SK-N-SH (cell line): Measurements from ENCODE around the gene RALA.

Experiments
- EP300 ChIP-seq, 2 experiments: IDR thresholded peaks; 2 replicates each; pipeline versions ENCODE4 v1.4.0 to v1.6.1; 2012; ENCODE audit warnings: borderline replicate concordance in 1 of 2, low read depth in 1 of 2, low read length in 1 of 2
- EZH2phosphoT487 ChIP-seq: fragments of 200-600 bp; sonication (generic); IDR thresholded peaks from 2 replicates; pipeline ENCODE4 v1.6.1; 2017; ENCODE audit warnings: low read depth, mixed run types, mild to moderate bottlenecking, antibody characterized with exemption, moderate library complexity, borderline replicate concordance
- GABPA ChIP-seq: IDR thresholded peaks from 2 replicates; pipeline ENCODE4 v1.4.0; 2012; ENCODE audit warnings: low read depth, mild to moderate bottlenecking
- GATA2 ChIP-seq: sonication (generic); formaldehyde crosslinking; IDR thresholded peaks from 2 replicates; pipeline ENCODE4 v1.5.0; 2020; ENCODE audit warnings: mild to moderate bottlenecking, missing genetic modification reagents
- NRF1 ChIP-seq: IDR thresholded peaks from 2 replicates; pipeline ENCODE4 v1.6.1; 2012; ENCODE audit warnings: low read depth, mild to moderate bottlenecking, low read length
- POLR2AphosphoS5 ChIP-seq: IDR thresholded peaks from 2 replicates; pipeline ENCODE4 v1.6.1; 2012; ENCODE audit warnings: low read depth, low read length
- RAD21 ChIP-seq: IDR thresholded peaks from 2 replicates; pipeline ENCODE4 v1.6.1; 2012; ENCODE audit warnings: mild to moderate bottlenecking, low read length
- RXRA ChIP-seq: IDR thresholded peaks from 2 replicates; pipeline ENCODE4 v1.4.0; 2012; ENCODE audit warnings: low read depth, mild to moderate bottlenecking, borderline replicate concordance
- SIN3A ChIP-seq: IDR thresholded peaks from 2 replicates; pipeline ENCODE4 v1.6.1; 2012; ENCODE audit warnings: low read depth, mild to moderate bottlenecking, low read length, moderate library complexity, borderline replicate concordance
- YY1 ChIP-seq: IDR thresholded peaks from 2 replicates; pipeline ENCODE4 v1.4.0; 2012; ENCODE audit warnings: low read depth, mild to moderate bottlenecking
- TF ChIP-seq, protein P1 (sequence below): fragments of 200-600 bp; sonication (generic); IDR thresholded peaks from 2 replicates; pipeline ENCODE4 v1.6.1; 2017; ENCODE audit warnings: antibody characterized with exemption, mild to moderate bottlenecking, moderate library complexity
- TF ChIP-seq, protein P2 (sequence below): IDR thresholded peaks from 2 replicates; pipeline ENCODE4 v1.4.0; 2012; ENCODE audit warnings: low read depth
- TF ChIP-seq, protein P3 (sequence below): IDR thresholded peaks from 2 replicates; pipeline ENCODE4 v1.6.1; 2012; ENCODE audit warnings: mild to moderate bottlenecking, low read depth, low read length, moderate library complexity
- TF ChIP-seq, protein P4 (sequence below): fragments of 150-350 bp; IDR thresholded peaks from 2 replicates; pipeline ENCODE4 v1.6.1; 2016; ENCODE audit warnings: mild to moderate bottlenecking, low read depth, low read length

DNA sequence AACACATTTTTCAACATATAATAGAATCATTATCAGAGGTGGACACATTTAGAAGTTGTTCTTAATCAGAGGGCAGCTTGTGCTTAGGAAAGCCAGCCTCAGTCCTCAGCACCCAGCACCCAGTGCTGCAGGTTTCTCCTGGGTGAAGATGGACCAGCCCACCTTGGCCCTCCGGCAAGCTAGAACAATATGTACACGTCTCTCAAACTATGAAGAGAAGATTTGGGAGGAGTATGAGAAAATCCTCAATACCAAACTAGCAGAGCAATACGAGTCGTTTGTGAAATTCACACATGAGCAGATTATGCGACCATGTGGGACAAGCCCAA lies 13.5 kb upstream of the RALA start:
- TF ChIP-seq, protein P1, sequence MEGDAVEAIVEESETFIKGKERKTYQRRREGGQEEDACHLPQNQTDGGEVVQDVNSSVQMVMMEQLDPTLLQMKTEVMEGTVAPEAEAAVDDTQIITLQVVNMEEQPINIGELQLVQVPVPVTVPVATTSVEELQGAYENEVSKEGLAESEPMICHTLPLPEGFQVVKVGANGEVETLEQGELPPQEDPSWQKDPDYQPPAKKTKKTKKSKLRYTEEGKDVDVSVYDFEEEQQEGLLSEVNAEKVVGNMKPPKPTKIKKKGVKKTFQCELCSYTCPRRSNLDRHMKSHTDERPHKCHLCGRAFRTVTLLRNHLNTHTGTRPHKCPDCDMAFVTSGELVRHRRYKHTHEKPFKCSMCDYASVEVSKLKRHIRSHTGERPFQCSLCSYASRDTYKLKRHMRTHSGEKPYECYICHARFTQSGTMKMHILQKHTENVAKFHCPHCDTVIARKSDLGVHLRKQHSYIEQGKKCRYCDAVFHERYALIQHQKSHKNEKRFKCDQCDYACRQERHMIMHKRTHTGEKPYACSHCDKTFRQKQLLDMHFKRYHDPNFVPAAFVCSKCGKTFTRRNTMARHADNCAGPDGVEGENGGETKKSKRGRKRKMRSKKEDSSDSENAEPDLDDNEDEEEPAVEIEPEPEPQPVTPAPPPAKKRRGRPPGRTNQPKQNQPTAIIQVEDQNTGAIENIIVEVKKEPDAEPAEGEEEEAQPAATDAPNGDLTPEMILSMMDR = no peak
- TF ChIP-seq EZH2phosphoT487 (no peak), RAD21 (no peak), NRF1 (no peak), YY1 (no peak), EP300 (IDR thresholded peaks at IDR 0.05; ENCODE audit: borderline replicate concordance in 1 of 2, low read depth in 1 of 2, low read length in 1 of 2) (no peak), GABPA (no peak), GATA2 (no peak), POLR2AphosphoS5 (no peak), SIN3A (no peak), RXRA (no peak)
- TF ChIP-seq, protein P2, sequence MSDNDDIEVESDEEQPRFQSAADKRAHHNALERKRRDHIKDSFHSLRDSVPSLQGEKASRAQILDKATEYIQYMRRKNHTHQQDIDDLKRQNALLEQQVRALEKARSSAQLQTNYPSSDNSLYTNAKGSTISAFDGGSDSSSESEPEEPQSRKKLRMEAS = no peak
- TF ChIP-seq, protein P3, sequence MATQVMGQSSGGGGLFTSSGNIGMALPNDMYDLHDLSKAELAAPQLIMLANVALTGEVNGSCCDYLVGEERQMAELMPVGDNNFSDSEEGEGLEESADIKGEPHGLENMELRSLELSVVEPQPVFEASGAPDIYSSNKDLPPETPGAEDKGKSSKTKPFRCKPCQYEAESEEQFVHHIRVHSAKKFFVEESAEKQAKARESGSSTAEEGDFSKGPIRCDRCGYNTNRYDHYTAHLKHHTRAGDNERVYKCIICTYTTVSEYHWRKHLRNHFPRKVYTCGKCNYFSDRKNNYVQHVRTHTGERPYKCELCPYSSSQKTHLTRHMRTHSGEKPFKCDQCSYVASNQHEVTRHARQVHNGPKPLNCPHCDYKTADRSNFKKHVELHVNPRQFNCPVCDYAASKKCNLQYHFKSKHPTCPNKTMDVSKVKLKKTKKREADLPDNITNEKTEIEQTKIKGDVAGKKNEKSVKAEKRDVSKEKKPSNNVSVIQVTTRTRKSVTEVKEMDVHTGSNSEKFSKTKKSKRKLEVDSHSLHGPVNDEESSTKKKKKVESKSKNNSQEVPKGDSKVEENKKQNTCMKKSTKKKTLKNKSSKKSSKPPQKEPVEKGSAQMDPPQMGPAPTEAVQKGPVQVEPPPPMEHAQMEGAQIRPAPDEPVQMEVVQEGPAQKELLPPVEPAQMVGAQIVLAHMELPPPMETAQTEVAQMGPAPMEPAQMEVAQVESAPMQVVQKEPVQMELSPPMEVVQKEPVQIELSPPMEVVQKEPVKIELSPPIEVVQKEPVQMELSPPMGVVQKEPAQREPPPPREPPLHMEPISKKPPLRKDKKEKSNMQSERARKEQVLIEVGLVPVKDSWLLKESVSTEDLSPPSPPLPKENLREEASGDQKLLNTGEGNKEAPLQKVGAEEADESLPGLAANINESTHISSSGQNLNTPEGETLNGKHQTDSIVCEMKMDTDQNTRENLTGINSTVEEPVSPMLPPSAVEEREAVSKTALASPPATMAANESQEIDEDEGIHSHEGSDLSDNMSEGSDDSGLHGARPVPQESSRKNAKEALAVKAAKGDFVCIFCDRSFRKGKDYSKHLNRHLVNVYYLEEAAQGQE = no peak
- TF ChIP-seq, protein P4, sequence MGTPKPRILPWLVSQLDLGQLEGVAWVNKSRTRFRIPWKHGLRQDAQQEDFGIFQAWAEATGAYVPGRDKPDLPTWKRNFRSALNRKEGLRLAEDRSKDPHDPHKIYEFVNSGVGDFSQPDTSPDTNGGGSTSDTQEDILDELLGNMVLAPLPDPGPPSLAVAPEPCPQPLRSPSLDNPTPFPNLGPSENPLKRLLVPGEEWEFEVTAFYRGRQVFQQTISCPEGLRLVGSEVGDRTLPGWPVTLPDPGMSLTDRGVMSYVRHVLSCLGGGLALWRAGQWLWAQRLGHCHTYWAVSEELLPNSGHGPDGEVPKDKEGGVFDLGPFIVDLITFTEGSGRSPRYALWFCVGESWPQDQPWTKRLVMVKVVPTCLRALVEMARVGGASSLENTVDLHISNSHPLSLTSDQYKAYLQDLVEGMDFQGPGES = no peak
